ENCODE data around the gene TMEM169. TPM values are rescaled to one million over a fixed set of nuclear protein-coding genes. Genes with fewer than 3 reads are reported as not detected.

The TMEM169 gene
- total RNA-seq, 1 experiment from 2014 or later: 0.74 TPM

DNA sequence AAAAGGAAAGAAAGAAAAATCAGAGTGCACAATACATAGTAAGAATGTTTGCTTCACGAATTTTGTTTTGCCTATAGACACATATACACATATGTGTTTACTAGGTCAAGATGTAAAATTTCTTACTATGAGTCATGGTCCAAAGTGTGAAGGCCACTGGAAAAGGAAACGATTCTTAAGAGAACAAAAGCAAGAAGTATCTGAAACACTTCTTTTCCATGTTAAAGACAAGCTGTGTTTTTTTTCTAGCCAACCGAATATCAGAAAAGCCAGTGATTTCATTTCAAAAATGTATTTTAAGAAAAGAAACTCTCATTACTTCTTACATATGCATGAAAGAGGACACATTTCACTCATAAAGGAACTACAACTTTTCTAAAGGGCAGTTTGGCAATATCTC lies 25.0 kb upstream of the TMEM169 start:
- TF ChIP-seq SIN3A (IDR thresholded peaks at IDR 0.05; ENCODE audit: borderline replicate concordance, insufficient read depth, low read depth, low read length) (no peak), POLR2AphosphoS5 (IDR thresholded peaks at IDR 0.05; ENCODE audit: low read depth, low read length) (no peak), TCF7L2 (IDR thresholded peaks at IDR 0.05; ENCODE audit: low read depth, low read length) (no peak)
- TF ChIP-seq, protein P1, sequence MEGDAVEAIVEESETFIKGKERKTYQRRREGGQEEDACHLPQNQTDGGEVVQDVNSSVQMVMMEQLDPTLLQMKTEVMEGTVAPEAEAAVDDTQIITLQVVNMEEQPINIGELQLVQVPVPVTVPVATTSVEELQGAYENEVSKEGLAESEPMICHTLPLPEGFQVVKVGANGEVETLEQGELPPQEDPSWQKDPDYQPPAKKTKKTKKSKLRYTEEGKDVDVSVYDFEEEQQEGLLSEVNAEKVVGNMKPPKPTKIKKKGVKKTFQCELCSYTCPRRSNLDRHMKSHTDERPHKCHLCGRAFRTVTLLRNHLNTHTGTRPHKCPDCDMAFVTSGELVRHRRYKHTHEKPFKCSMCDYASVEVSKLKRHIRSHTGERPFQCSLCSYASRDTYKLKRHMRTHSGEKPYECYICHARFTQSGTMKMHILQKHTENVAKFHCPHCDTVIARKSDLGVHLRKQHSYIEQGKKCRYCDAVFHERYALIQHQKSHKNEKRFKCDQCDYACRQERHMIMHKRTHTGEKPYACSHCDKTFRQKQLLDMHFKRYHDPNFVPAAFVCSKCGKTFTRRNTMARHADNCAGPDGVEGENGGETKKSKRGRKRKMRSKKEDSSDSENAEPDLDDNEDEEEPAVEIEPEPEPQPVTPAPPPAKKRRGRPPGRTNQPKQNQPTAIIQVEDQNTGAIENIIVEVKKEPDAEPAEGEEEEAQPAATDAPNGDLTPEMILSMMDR (IDR thresholded peaks at IDR 0.05): no peak
- TF ChIP-seq, protein P2, sequence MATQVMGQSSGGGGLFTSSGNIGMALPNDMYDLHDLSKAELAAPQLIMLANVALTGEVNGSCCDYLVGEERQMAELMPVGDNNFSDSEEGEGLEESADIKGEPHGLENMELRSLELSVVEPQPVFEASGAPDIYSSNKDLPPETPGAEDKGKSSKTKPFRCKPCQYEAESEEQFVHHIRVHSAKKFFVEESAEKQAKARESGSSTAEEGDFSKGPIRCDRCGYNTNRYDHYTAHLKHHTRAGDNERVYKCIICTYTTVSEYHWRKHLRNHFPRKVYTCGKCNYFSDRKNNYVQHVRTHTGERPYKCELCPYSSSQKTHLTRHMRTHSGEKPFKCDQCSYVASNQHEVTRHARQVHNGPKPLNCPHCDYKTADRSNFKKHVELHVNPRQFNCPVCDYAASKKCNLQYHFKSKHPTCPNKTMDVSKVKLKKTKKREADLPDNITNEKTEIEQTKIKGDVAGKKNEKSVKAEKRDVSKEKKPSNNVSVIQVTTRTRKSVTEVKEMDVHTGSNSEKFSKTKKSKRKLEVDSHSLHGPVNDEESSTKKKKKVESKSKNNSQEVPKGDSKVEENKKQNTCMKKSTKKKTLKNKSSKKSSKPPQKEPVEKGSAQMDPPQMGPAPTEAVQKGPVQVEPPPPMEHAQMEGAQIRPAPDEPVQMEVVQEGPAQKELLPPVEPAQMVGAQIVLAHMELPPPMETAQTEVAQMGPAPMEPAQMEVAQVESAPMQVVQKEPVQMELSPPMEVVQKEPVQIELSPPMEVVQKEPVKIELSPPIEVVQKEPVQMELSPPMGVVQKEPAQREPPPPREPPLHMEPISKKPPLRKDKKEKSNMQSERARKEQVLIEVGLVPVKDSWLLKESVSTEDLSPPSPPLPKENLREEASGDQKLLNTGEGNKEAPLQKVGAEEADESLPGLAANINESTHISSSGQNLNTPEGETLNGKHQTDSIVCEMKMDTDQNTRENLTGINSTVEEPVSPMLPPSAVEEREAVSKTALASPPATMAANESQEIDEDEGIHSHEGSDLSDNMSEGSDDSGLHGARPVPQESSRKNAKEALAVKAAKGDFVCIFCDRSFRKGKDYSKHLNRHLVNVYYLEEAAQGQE (IDR thresholded peaks at IDR 0.05; ENCODE audit: insufficient read depth in 1 of 2, low read depth in 2 of 2, low read length in 1 of 2): no peak
- Histone ChIP-seq H3K27me3 (ENCODE audit: control insufficient read depth, insufficient read depth, low read length) (no peaks in the 10 kb centered on the region), H3K27ac (ENCODE audit: low read length) (no peak overlapping the region), H3K9me3 (ENCODE audit: control insufficient read depth, insufficient read depth, low read depth, low read length) (no peaks in the 10 kb centered on the region), H3K4me1 (ENCODE audit: control insufficient read depth, insufficient read depth, low read length) (no peaks in the 10 kb centered on the region), H3K4me3 (ENCODE audit: low read depth in 2 of 2, low read length in 2 of 2) (no peak overlapping the region), H3K36me3 (ENCODE audit: control insufficient read depth, insufficient read depth, low read length) (no peaks in the 10 kb centered on the region; the same call in none of the 2 replicates)
- BruUV-seq (replicated peaks): no TSS peak
- in situ Hi-C loops (cut with HindIII; ENCODE audit: low pct_unique_long_range_greater_than_20kb, low sequenced_read_pairs): no loop called here
- ATAC-seq: no peak
- POLR2A ChIA-PET: no interaction called here
- intact Hi-C loops (cut with micrococcal nuclease; ENCODE audit: unreplicated experiment): no loop called here
- DNase-seq (ENCODE audit: low read depth, low spot score): no peak
- CTCF ChIA-PET: no interaction called here

- H3K4me3 ChIP-seq (ENCODE audit: low read depth in 2 of 2, low read length in 2 of 2): no peak overlapping the region
- intact Hi-C loops (cut with micrococcal nuclease; ENCODE audit: unreplicated experiment) (no loop called here), in situ Hi-C loops (cut with HindIII; ENCODE audit: low pct_unique_long_range_greater_than_20kb, low sequenced_read_pairs) (no loop called here)
- TF ChIP-seq POLR2AphosphoS5 (IDR thresholded peaks at IDR 0.05; ENCODE audit: low read depth, low read length) (no peak), TCF7L2 (IDR thresholded peaks at IDR 0.05; ENCODE audit: low read depth, low read length) (no peak), SIN3A (IDR thresholded peaks at IDR 0.05; ENCODE audit: borderline replicate concordance, insufficient read depth, low read depth, low read length) (no peak)
- TF ChIP-seq, protein P1 (IDR thresholded peaks at IDR 0.05): no peak
- TF ChIP-seq, protein P2 (IDR thresholded peaks at IDR 0.05; ENCODE audit: insufficient read depth in 1 of 2, low read depth in 2 of 2, low read length in 1 of 2): no peak
- DNase-seq (ENCODE audit: low read depth, low spot score): no peak
- H3K9me3 ChIP-seq (ENCODE audit: control insufficient read depth, insufficient read depth, low read depth, low read length): no peaks in the 10 kb centered on the region
- no peak overlapping the region for H3K27ac ChIP-seq (ENCODE audit: low read length)
- BruUV-seq (replicated peaks): no TSS peak
- no peaks in the 10 kb centered on the region for H3K27me3 ChIP-seq (ENCODE audit: control insufficient read depth, insufficient read depth, low read length)
- ChIA-PET POLR2A (no interaction called here), CTCF (interaction anchor here (0.6 to 0.7 kb wide), 2 partner anchors 9 to 1851 kb away, joined by 3 read pairs; no protein-coding TSS in a partner anchor)
- H3K4me1 ChIP-seq (ENCODE audit: control insufficient read depth, insufficient read depth, low read length): no peaks in the 10 kb centered on the region
- peak; percentile 38; the same call in 1 of the 2 replicates for ATAC-seq
- no peaks in the 10 kb centered on the region; the same call in none of the 2 replicates for H3K36me3 ChIP-seq (ENCODE audit: control insufficient read depth, insufficient read depth, low read length)
Measured at GRCh38 chr2:216057688-216058193, 24.0 kb upstream of the TMEM169 start.

Data from Panc1 (cell line).